Ectodermal cell (in vitro differentiated cells): ENCODE data around the gene EFHC2.
"Not testable (repeated sequence)": the region's sequence is repeated elsewhere in the genome, so short reads cannot be mapped to it uniquely, and the experiment has no call there.

Experiments
- H3K27ac ChIP-seq: 2 replicates; pipeline ENCODE4 v1.7.0; 2013; ENCODE audit warnings: mild to moderate bottlenecking, low read depth, low read length; ENCODE audit not compliant: insufficient read depth, poor library complexity, severe bottlenecking
- H3K27me3 ChIP-seq: 2 replicates; pipeline ENCODE4 v1.7.0; 2013; ENCODE audit warnings: mild to moderate bottlenecking, low read length; ENCODE audit not compliant: insufficient read depth, control insufficient read depth, poor library complexity, severe bottlenecking
- H3K36me3 ChIP-seq: one replicate; pipeline ENCODE4 v1.7.0; 2013; ENCODE audit warnings: low read length; ENCODE audit not compliant: control insufficient read depth, insufficient read depth
- H3K4me1 ChIP-seq: one replicate; pipeline ENCODE4 v1.7.0; 2013; ENCODE audit warnings: low read length; ENCODE audit not compliant: control insufficient read depth, insufficient read depth
- H3K4me3 ChIP-seq: 2 replicates; pipeline ENCODE4 v1.7.0; 2013; ENCODE audit warnings: low read depth, low read length, control low read depth; ENCODE audit not compliant: insufficient read depth
- H3K9me3 ChIP-seq: 2 replicates; pipeline ENCODE4 v1.7.0; 2013; ENCODE audit warnings: mild to moderate bottlenecking, low read length, moderate library complexity; ENCODE audit not compliant: control insufficient read depth
- WGBS, 2 experiments: methylation state at CpG; one replicate each; pipeline ENCODE4 v1.1.7; 2013; ENCODE audit warnings: missing lambda C conversion rate in 2 of 2; 5-methylcytosine and 5-hydroxymethylcytosine counted together

Gene EFHC2

DNA sequence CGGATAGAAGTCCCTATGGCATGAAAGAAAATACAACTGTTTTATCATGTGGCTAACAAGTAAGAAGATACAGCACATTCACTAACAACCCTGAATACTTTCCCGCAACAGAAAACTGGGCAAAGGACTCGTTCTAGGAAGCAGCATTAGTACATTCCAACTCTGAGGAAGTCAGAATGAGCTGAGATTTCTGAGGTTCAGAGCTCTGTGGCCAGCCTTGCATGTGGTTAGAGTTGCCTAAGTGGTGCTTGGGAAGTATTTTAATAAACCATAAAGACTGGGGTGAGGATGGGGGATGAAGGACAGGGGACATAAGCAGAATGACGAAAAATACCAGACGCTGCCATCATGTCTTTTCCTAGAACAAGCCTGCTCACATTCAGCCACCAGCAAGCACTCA is 82.2 kb downstream of the EFHC2 start:
- H3K36me3 ChIP-seq, result no peaks in the 10 kb centered on the region
- no peaks in the 10 kb centered on the region for H3K4me1 ChIP-seq
- no peaks in the 10 kb centered on the region for H3K27me3 ChIP-seq
- H3K4me3 ChIP-seq, result no peak overlapping the region
- H3K27ac ChIP-seq, result no peak overlapping the region
- no peaks in the 10 kb centered on the region for H3K9me3 ChIP-seq
- 94 to 100% methylated on average over 4 to 5 of the region's 5 CpGs for WGBS, 2 experiments

DNA sequence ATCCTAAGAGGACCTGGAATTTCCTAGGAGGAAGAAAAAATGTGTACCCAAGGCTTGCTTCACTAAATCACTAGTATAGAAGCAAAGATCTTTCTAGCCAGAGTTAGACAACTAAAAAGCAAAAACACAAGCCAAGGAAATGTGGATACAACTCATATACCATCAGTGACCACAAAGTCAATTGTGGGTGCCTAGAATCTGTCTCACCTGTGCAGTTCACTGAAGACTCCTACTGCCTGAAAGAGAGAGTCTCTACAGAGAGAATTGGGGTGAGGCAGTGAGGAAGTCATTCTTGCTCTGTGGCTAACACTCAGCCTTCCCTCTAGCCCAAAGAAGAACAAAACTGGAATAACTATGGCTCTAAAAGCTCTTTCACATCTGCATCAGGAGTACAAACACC is 82.9 kb downstream of the EFHC2 start:
- Histone ChIP-seq H3K27ac (no peak overlapping the region), H3K4me3 (no peak overlapping the region), H3K9me3 (no peaks in the 10 kb centered on the region), H3K36me3 (no peaks in the 10 kb centered on the region), H3K4me1 (no peaks in the 10 kb centered on the region), H3K27me3 (no peaks in the 10 kb centered on the region)

GRCh38 chrX:44255742-44256141 is 87.7 kb downstream of the EFHC2 start:
- not testable (repeated sequence) for H3K4me3 ChIP-seq, H3K36me3 ChIP-seq, H3K27ac ChIP-seq, H3K27me3 ChIP-seq, H3K9me3 ChIP-seq, H3K4me1 ChIP-seq
- 75 to 88% methylated on average over 2 of the region's 2 CpGs for WGBS, 2 experiments

- no peaks in the 10 kb centered on the region for H3K9me3 ChIP-seq
- WGBS, 2 experiments, result 76 to 83% methylated on average over 4 of the region's 4 CpGs
- no peaks in the 10 kb centered on the region for H3K36me3 ChIP-seq
- H3K27ac ChIP-seq, result no peak overlapping the region
- no peaks in the 10 kb centered on the region for H3K27me3 ChIP-seq
- H3K4me1 ChIP-seq, result no peaks in the 10 kb centered on the region
- H3K4me3 ChIP-seq, result no peak overlapping the region
Measured at GRCh38 chrX:44253575-44253942, 89.9 kb downstream of the EFHC2 start.

GRCh38 chrX:44252688-44253574 is 90.5 kb downstream of the EFHC2 start:
- not testable (repeated sequence) for H3K9me3 ChIP-seq, H3K36me3 ChIP-seq, H3K4me1 ChIP-seq, H3K4me3 ChIP-seq, H3K27me3 ChIP-seq, H3K27ac ChIP-seq
- 65 to 69% methylated on average over 17 of the region's 17 CpGs for WGBS, 2 experiments

- no peaks in the 10 kb centered on the region for H3K9me3 ChIP-seq
- H3K27me3 ChIP-seq, result no peaks in the 10 kb centered on the region
- H3K36me3 ChIP-seq, result no peaks in the 10 kb centered on the region
- 85 to 98% methylated on average over 4 of the region's 4 CpGs for WGBS, 2 experiments
- H3K27ac ChIP-seq, result no peak overlapping the region
- no peaks in the 10 kb centered on the region for H3K4me1 ChIP-seq
- no peak overlapping the region for H3K4me3 ChIP-seq
Measured at GRCh38 chrX:44247468-44247867, 96.0 kb downstream of the EFHC2 start.

DNA sequence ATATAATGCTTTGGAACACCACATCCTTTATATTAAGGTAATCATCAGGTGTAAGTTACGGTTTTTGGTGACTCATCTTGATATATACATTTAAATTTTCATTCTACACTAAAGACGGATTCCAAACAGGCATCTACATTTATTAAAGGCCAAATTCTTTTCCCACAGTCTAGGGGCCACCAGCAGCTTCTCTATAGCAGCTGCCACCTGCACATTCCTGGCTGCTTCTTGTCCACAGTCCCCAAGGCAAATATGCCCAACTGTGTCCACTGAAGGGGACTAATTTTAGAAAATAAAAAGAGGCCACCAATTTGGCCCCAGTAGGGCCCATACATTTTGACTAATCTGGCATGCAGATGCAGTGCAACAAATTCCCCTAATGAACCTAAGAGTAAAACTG is 96.6 kb downstream of the EFHC2 start:
- Histone ChIP-seq H3K4me3 (no peak overlapping the region), H3K36me3 (no peaks in the 10 kb centered on the region), H3K4me1 (no peaks in the 10 kb centered on the region), H3K27ac (no peak overlapping the region), H3K9me3 (no peaks in the 10 kb centered on the region), H3K27me3 (no peaks in the 10 kb centered on the region)
- 97 to 100% methylated on average over 2 of the region's 2 CpGs for WGBS, 2 experiments

- no peaks in the 10 kb centered on the region for H3K9me3 ChIP-seq
- no peaks in the 10 kb centered on the region for H3K4me1 ChIP-seq
- no peak overlapping the region for H3K4me3 ChIP-seq
- H3K27me3 ChIP-seq, result no peaks in the 10 kb centered on the region
- no peak overlapping the region for H3K27ac ChIP-seq
- WGBS, 2 experiments, result 91 to 97% methylated on average over 6 to 7 of the region's 7 CpGs
- H3K36me3 ChIP-seq, result no peaks in the 10 kb centered on the region
Measured at GRCh38 chrX:44245733-44246132, 97.7 kb downstream of the EFHC2 start.

DNA sequence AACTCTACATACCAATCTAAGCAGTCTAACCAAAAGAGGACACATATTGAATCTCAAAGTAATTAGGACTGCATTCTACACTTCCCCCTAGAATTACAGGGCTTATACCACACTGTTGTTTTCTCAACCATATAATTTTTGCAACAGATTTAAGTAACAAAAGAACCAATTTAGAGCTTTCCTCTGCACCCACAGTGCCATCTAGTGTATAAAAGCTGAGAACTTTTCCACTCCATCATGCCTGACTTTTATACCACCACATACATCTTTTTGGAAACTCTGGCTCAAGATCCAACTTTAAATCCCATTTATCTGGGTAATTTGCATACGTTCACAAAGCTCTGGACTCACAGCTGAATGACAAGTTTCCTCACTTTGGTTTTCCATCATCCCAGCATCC is 99.5 kb downstream of the EFHC2 start:
- no peak overlapping the region for H3K27ac ChIP-seq
- H3K27me3 ChIP-seq, result no peaks in the 10 kb centered on the region
- H3K4me3 ChIP-seq, result no peak overlapping the region
- H3K4me1 ChIP-seq, result no peaks in the 10 kb centered on the region
- H3K9me3 ChIP-seq, result no peaks in the 10 kb centered on the region
- no peaks in the 10 kb centered on the region for H3K36me3 ChIP-seq
- WGBS, 2 experiments, result 20 to 25% methylated on average over 1 of the region's 1 CpG

DNA sequence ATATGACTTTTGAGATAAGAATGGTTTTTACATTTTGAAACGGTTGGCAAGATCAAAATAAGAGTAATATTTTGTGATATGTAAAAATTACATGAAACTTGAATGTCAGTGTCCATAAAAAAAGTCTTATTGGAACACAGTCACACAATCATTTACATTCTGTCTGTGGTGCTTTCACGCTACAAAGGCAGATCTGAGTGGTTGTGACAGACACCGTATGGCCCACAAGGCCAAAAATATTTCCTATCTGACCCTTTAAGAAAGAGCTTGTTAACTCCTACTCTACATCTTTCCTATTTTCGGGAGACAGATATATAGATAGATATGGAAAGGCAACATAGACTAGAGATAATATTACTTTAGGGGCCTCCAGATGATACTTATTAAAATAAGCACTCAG is 101.9 kb downstream of the EFHC2 start:
- 93 to 94% methylated on average over 3 of the region's 4 CpGs for WGBS, 2 experiments
- Histone ChIP-seq H3K4me1 (no peaks in the 10 kb centered on the region), H3K27ac (no peak overlapping the region)

More for the DNA sequence above, 101.9 kb downstream of the EFHC2 start:
- no peaks in the 10 kb centered on the region for H3K36me3 ChIP-seq
- H3K4me3 ChIP-seq, result no peak overlapping the region
- H3K9me3 ChIP-seq, result no peaks in the 10 kb centered on the region
- no peaks in the 10 kb centered on the region for H3K27me3 ChIP-seq
